ENCODE data around the gene NR6A1. TPM values are rescaled to one million over a fixed set of nuclear protein-coding genes. Genes with fewer than 3 reads are reported as not detected.

NR6A1 gene
- total and polyA plus RNA-seq, 9 donors: 0.29 to 1.7 (median 1.00) TPM

- intact Hi-C loops (cut with DNase I): no loop called here
- Histone ChIP-seq H3K4me1 (ENCODE audit: insufficient read depth) (peaks cover 5% of the 10 kb centered on the region), H3K9me3 (no peaks in the 10 kb centered on the region), H3K36me3 (no peaks in the 10 kb centered on the region), H3K4me3 (no peak overlapping the region), H3K27me3 (no peaks in the 10 kb centered on the region), H3K27ac (no peak overlapping the region)
- no peak for DNase-seq
- TF ChIP-seq EP300 (IDR thresholded peaks at IDR 0.05) (no peak), POLR2A (IDR thresholded peaks at IDR 0.05) (no peak)
- TF ChIP-seq, protein P1, sequence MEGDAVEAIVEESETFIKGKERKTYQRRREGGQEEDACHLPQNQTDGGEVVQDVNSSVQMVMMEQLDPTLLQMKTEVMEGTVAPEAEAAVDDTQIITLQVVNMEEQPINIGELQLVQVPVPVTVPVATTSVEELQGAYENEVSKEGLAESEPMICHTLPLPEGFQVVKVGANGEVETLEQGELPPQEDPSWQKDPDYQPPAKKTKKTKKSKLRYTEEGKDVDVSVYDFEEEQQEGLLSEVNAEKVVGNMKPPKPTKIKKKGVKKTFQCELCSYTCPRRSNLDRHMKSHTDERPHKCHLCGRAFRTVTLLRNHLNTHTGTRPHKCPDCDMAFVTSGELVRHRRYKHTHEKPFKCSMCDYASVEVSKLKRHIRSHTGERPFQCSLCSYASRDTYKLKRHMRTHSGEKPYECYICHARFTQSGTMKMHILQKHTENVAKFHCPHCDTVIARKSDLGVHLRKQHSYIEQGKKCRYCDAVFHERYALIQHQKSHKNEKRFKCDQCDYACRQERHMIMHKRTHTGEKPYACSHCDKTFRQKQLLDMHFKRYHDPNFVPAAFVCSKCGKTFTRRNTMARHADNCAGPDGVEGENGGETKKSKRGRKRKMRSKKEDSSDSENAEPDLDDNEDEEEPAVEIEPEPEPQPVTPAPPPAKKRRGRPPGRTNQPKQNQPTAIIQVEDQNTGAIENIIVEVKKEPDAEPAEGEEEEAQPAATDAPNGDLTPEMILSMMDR (IDR thresholded peaks at IDR 0.05): no peak
- WGBS, 3 donors: 94 to 97% (median 94%) methylated on average over 8 of the region's 8 CpGs
Observed at GRCh38 chr9:124803911-124804310, 32.8 kb upstream of the NR6A1 start.

- intact Hi-C loops (cut with DNase I): no loop called here
Observed at GRCh38 chr9:124802426-124802825, 31.3 kb upstream of the NR6A1 start.

DNA sequence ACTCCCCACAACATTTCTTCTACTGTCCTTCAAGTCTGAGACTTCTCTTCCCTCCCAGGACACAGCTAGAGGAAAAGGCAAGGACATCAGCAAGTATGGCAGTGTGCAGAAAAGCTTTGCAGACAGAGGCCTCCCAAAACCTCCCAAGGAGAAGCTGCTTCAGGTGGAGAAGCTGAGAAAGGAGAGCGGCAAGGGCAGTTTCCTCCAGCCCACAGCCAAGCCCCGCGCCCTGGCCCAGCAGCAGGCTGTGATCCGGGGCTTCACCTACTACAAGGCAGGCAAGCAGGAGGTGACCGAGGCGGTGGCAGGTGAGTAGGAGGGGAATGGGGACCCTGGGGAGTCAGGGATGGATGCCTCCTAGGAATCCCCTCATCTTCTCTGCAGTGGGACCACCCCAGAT is 30.2 kb upstream of the NR6A1 start:
- Histone ChIP-seq H3K4me1 (ENCODE audit: insufficient read depth) (peaks cover 5% of the 10 kb centered on the region), H3K27me3 (no peaks in the 10 kb centered on the region), H3K4me3 (no peak overlapping the region), H3K36me3 (no peaks in the 10 kb centered on the region), H3K9me3 (no peaks in the 10 kb centered on the region), H3K27ac (no peak overlapping the region)
- intact Hi-C loops (cut with DNase I): no loop called here
- no peak for TF ChIP-seq POLR2A (IDR thresholded peaks at IDR 0.05)
- TF ChIP-seq, protein P1 (IDR thresholded peaks at IDR 0.05): no peak
- TF ChIP-seq EP300 (IDR thresholded peaks at IDR 0.05): no peak
- no peak for DNase-seq
- 86 to 97% (median 90%) methylated on average over 6 of the region's 6 CpGs for WGBS, 3 donors

More at GRCh38 chr9:124802426-124802825, 31.3 kb upstream of the NR6A1 start:
- H3K27me3 ChIP-seq: no peaks in the 10 kb centered on the region
- WGBS, 3 donors: 56 to 80% (median 65%) methylated on average over 3 of the region's 3 CpGs
- H3K36me3 ChIP-seq: no peaks in the 10 kb centered on the region
- DNase-seq: no peak
- peaks cover 5% of the 10 kb centered on the region for H3K4me1 ChIP-seq (ENCODE audit: insufficient read depth)
- H3K9me3 ChIP-seq: no peaks in the 10 kb centered on the region
- TF ChIP-seq, protein P1 (IDR thresholded peaks at IDR 0.05): no peak
- TF ChIP-seq EP300 (IDR thresholded peaks at IDR 0.05) (no peak), POLR2A (IDR thresholded peaks at IDR 0.05) (no peak)
- H3K27ac ChIP-seq: no peak overlapping the region
- no peak overlapping the region for H3K4me3 ChIP-seq

- intact Hi-C loops (cut with DNase I): no loop called here
- no peaks in the 10 kb centered on the region for H3K27me3 ChIP-seq
- DNase-seq: no peak
- no peak overlapping the region for H3K4me3 ChIP-seq
- WGBS, 3 donors: 44 to 59% (median 57%) methylated on average over 15 of the region's 15 CpGs
- H3K27ac ChIP-seq: no peak overlapping the region
- H3K36me3 ChIP-seq: no peaks in the 10 kb centered on the region
- H3K9me3 ChIP-seq: no peaks in the 10 kb centered on the region
- H3K4me1 ChIP-seq (ENCODE audit: insufficient read depth): peaks cover 5% of the 10 kb centered on the region
- TF ChIP-seq, protein P1 (IDR thresholded peaks at IDR 0.05): no peak
Observed at GRCh38 chr9:124800306-124801259, 29.5 kb upstream of the NR6A1 start.

Data from ovary (tissue), 9 donors.